Measurements from ENCODE around the gene ADTRP.

- TF ChIP-seq CTCF (IDR thresholded peaks at IDR 0.05 in 2 of 3, conservative IDR thresholded peaks at IDR 0.05 in 1 of 3; ENCODE audit: borderline replicate concordance in 1 of 3, insufficient read depth in 1 of 3, low read depth in 2 of 3, low read length in 2 of 3) (no peak), SP1 (IDR thresholded peaks at IDR 0.05; ENCODE audit: low read depth) (no peak), POLR2A (IDR thresholded peaks at IDR 0.05; ENCODE audit: borderline replicate concordance, extremely low read depth, insufficient read depth, insufficient read length) (no peak), ATF3 (IDR thresholded peaks at IDR 0.05) (no peak), MAX (IDR thresholded peaks at IDR 0.05) (no peak), POLR2AphosphoS5 (IDR thresholded peaks at IDR 0.05; ENCODE audit: low read depth, low read length) (no peak), ZNF274 (IDR thresholded peaks at IDR 0.05; ENCODE audit: low read depth, low read length) (no peak), EZH2 (IDR thresholded peaks at IDR 0.05) (no peak), EZH2phosphoT487 (IDR thresholded peaks at IDR 0.05; ENCODE audit: borderline replicate concordance) (no peak), JUND (IDR thresholded peaks at IDR 0.05) (no peak), CBX3 (IDR thresholded peaks at IDR 0.05; ENCODE audit: low read depth) (no peak), CEBPB (IDR thresholded peaks at IDR 0.05; ENCODE audit: low read depth) (no peak), EGR1 (IDR thresholded peaks at IDR 0.05; ENCODE audit: low read depth) (no peak)
Measured at GRCh38 chr6:11758878-11759277, 19.7 kb downstream of the ADTRP start.

Data from HCT116 (cell line).